Stomach smooth muscle (tissue), 2 donors: ENCODE measurements around the gene UBE2D1.
"Not testable (repeated sequence)": the region's sequence is repeated elsewhere in the genome, so short reads cannot be mapped to it uniquely, and the experiment has no call there.

Experiments used
- H3K27ac ChIP-seq: one replicate; pipeline ENCODE4 v1.7.0; 2013; ENCODE audit warnings: mild to moderate bottlenecking, low read length, inconsistent platforms
- H3K27me3 ChIP-seq, 2 donors: one replicate each; pipeline ENCODE4 v1.7.0; 2013; ENCODE audit warnings: low read length in 2 of 2; ENCODE audit not compliant: insufficient read depth in 2 of 2, control insufficient read depth in 1 of 2
- H3K36me3 ChIP-seq, 2 donors: one replicate each; pipeline ENCODE4 v1.7.0; 2013; ENCODE audit warnings: low read length in 2 of 2; ENCODE audit not compliant: control insufficient read depth in 2 of 2, insufficient read depth in 2 of 2
- H3K4me1 ChIP-seq: one replicate; pipeline ENCODE4 v1.7.0; 2013; ENCODE audit warnings: low read length; ENCODE audit not compliant: control insufficient read depth, insufficient read depth
- H3K4me3 ChIP-seq, 2 donors: one replicate each; pipeline ENCODE4 v1.7.0; 2013; ENCODE audit warnings: low read length in 2 of 2
- H3K9ac ChIP-seq, 2 donors: one replicate each; pipeline ENCODE4 v1.7.0; 2013; ENCODE audit warnings: low read length in 2 of 2, mild to moderate bottlenecking in 1 of 2
- H3K9me3 ChIP-seq, 2 donors: one replicate each; pipeline ENCODE4 v1.7.0; 2013; ENCODE audit warnings: low read length in 2 of 2; ENCODE audit not compliant: control insufficient read depth in 2 of 2
- donor health status: healthy.
- donor health status: Pancreatic carcinoma.

UBE2D1 gene

DNA sequence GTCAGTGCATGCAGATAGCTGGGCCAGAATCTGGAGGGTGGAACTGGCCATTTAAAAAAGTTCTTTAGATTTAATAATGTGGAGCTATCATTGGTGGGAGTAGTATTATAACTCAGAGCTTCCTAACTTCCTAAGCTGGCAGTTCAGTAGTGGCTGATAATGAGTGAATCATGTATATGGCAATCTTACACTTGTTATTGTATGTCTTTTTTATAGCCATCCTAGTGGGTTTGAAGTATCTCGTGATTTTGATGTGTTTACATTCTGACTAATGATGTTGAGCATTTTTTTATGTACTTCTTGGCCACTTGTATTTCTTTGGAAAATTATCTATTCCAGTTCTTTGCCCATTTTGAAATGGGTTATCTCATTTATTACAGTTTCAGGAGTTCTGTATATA lies 65.8 kb downstream of the UBE2D1 start:
- H3K27ac ChIP-seq = no peak overlapping the region
- no peaks in the 10 kb centered on the region for H3K4me1 ChIP-seq
- peaks cover 9% of the 10 kb centered on the region in 2 donors for H3K36me3 ChIP-seq
- H3K27me3 ChIP-seq = no peaks in the 10 kb centered on the region
- H3K9ac ChIP-seq = no peak overlapping the region
- H3K9me3 ChIP-seq = no peaks in the 10 kb centered on the region
- H3K4me3 ChIP-seq = no peak overlapping the region

DNA sequence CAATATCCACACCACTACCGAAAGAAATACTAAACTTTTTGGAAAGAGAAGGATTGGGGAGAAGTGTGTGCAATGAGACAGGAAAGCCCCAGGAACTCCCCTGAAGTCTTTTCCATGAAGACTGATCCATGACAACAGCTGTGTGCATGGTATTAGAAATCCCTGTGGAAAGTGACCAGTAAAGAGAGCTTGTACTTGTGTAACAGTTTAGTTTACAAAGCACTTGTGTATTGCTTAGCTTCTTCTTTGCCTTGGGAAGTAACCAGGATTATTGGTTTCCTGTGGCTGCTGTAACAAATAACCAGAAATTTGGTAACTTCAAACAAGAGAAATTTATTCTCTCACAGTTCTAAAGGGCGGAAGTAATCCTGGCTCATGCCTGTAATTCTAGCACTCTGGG lies 69.2 kb downstream of the UBE2D1 start:
- Histone ChIP-seq H3K4me3 (no peak overlapping the region), H3K27ac (no peak overlapping the region), H3K9ac (no peak overlapping the region), H3K36me3 (no peaks in the 10 kb centered on the region), H3K27me3 (no peaks in the 10 kb centered on the region), H3K4me1 (no peaks in the 10 kb centered on the region), H3K9me3 (no peaks in the 10 kb centered on the region)

DNA sequence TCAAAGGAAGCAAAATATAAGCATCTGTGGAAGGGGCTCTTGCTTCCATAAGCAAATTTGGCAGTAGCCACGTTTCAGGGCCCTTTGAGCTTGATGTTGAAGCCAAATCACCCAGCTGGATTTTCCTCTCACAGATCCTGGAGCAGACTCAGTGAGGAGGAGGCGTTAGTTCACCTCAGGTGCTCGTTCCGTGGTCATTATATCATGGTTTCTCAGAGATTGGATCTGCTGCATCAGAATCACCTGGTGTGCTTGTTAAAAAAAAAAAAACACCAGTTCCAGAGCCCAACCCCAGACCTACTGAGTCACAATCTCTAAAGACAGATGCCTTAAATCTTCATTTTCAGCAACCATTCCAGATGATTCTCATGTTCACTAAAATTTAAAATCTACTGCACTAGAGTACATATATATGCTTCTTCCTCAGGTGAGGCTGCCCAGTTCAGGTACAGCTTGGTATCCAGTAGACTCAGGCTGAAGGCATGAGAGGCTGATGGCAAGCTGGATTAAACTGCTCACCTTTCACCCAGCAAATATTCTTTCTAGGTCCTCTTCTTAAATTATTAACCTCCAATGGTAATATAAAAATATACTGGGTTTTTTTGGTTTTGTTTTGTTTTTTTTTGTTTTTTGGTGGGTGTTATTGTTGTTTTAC lies 75.3 kb downstream of the UBE2D1 start:
- Histone ChIP-seq H3K4me1 (no peaks in the 10 kb centered on the region), H3K4me3 (no peak overlapping the region)

DNA sequence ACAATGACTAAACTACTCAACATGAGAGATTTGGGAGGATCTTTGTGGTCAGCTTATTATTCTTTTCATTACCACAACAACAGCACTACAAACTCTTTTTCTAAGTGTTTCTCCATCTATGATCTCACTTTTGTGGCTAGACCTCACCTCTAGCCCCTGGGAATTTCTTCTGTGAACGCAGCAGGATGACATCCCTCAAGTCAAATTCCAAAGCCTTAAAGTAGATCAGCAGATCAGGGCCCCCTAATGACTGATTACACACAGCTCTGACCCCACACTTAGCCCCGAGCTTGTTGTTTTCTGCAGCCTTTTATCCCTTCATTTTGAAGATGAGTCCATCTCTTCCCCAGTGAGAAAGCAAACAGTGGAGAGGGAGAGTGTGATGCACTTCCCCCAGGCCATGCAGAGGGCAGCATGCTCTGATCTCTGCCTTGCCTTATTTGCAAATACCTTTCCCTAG lies 77.7 kb downstream of the UBE2D1 start:
- Histone ChIP-seq H3K27ac (no peak overlapping the region), H3K4me1 (no peaks in the 10 kb centered on the region), H3K36me3 (no peaks in the 10 kb centered on the region), H3K27me3 (no peaks in the 10 kb centered on the region), H3K4me3 (no peak overlapping the region), H3K9ac (no peak overlapping the region), H3K9me3 (no peaks in the 10 kb centered on the region)

More for the DNA sequence above, 75.3 kb downstream of the UBE2D1 start:
- no peaks in the 10 kb centered on the region for H3K36me3 ChIP-seq
- no peaks in the 10 kb centered on the region for H3K9me3 ChIP-seq
- no peak overlapping the region for H3K9ac ChIP-seq
- H3K27me3 ChIP-seq = no peaks in the 10 kb centered on the region
- H3K27ac ChIP-seq = no peak overlapping the region

DNA sequence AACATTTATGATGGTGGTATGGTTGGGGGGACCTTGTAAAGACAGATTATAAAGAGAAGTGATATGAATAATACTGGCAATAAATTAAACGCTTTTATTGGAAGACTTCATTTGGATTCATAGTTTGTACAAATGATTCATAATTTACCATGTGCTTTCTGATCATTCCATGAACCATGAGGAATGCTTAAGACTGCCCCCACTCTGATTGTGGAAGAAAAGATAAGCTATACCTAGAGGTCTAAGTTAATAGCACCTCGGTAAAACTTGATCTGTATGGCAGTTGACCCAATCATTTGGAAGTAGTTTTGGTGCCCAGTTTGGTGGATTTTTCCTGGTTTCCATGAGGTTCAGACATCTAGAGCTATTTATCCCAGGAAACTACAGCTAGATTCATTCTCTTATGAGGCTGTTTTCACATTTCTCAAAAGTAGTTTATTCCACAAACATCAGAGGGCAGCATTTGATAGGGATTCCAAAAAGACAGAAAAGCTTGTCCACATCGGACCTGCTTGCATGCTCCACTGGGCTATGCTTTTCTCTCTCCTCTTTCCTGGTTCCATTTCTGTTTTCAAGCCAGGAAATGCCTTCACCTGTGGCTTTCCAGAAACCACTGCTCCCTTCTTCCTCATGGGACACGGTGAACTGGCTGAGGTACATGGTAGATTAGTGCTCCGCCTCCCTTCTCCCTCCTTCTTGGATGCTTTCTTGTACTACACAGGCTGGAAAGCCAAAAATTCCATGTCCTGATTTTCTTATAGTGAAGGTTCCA lies 79.7 kb downstream of the UBE2D1 start:
- Histone ChIP-seq H3K27me3 (no peaks in the 10 kb centered on the region), H3K36me3 (no peaks in the 10 kb centered on the region), H3K4me3 (no peak overlapping the region), H3K9me3 (no peaks in the 10 kb centered on the region), H3K27ac (no peak overlapping the region), H3K4me1 (no peaks in the 10 kb centered on the region), H3K9ac (no peak overlapping the region)

DNA sequence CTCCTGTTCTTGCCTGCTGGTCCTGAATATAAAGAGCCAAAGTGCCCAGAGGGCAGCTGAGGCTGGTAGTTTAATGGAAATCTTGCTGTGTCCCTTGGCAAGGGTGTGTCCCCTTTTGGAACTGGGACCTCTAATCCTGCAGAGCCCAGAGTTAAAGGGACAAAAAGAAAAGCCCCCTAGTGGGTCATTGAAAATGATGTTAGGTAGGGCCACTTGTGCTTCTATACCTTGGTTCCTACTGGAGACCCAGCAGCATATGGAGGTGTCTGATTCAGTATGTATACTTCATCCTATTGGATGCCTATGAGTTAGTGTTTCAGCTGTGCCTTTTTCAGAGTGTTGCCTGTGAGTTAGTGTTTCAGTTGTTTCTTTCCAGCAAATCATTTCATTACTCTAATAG lies 81.0 kb downstream of the UBE2D1 start:
- no peaks in the 10 kb centered on the region for H3K36me3 ChIP-seq
- no peak overlapping the region for H3K9ac ChIP-seq

DNA sequence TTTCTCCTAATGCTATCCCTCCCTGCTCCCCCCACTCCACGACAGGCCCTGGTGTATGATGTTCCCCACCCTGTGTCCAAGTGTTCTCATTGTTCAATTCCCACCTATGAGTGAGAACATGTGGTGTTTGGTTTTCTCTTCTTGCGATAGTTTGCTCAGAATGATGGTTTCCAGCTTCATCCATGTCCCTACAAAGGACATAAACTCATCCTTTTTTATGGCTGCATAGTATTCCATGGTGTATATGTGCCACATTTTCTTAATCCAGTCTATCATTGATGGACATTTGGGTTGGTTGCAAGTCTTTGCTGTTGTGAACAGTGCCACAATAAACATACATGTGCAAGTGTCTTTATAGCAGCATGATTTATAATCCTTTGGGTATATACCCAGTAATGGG lies 83.1 kb downstream of the UBE2D1 start:
- H3K27ac ChIP-seq, H3K4me3 ChIP-seq, H3K9me3 ChIP-seq, H3K27me3 ChIP-seq, H3K9ac ChIP-seq, H3K4me1 ChIP-seq, H3K36me3 ChIP-seq: not testable (repeated sequence)

More for the DNA sequence above, 81.0 kb downstream of the UBE2D1 start:
- no peaks in the 10 kb centered on the region for H3K9me3 ChIP-seq
- H3K27me3 ChIP-seq = no peaks in the 10 kb centered on the region
- H3K4me1 ChIP-seq = no peaks in the 10 kb centered on the region
- H3K4me3 ChIP-seq = no peak overlapping the region
- no peak overlapping the region for H3K27ac ChIP-seq
